HEK293 (cell line): ENCODE results near the gene PRKCD.

Source experiments
- CTCF ChIA-PET: fragments of 350-600 bp; formaldehyde crosslinking; extraction: SDS; loops from one replicate; lab custom pipeline; 2021; ENCODE audit warnings: antibody characterized with exemption; lab: Yijun Ruan, JAX
- POLR2A ChIA-PET: fragments of 300-600 bp; formaldehyde crosslinking; extraction: SDS; loops from one replicate; lab custom pipeline; 2020; ENCODE audit warnings: antibody characterized with exemption, inconsistent platforms; lab: Yijun Ruan, JAX
- H3K27ac ChIP-seq: fragments of 200-500 bp; sonication (Bioruptor generic); 2 replicates; pipeline ENCODE4 v1.5.1; 2014; ENCODE audit warnings: low read depth, low read length, control low read depth, inconsistent platforms; ENCODE audit errors: extremely low read depth
- H3K36me3 ChIP-seq, 2 experiments: fragments of 200-500 bp in 1 of 2; sonication (Bioruptor generic) in 1 of 2; 1 replicate in 1 of 2; 2 replicates in 1 of 2; pipeline ENCODE4 v1.5.1; 2014 to 2017; ENCODE audit warnings: inconsistent platforms in 2 of 2, low read length in 2 of 2; ENCODE audit not compliant: control insufficient read depth in 2 of 2, insufficient read depth in 1 of 2
- H3K4me1 ChIP-seq: fragments of 200-500 bp; sonication (Bioruptor generic); 2 replicates; pipeline ENCODE4 v1.5.1; 2014; ENCODE audit warnings: mild to moderate bottlenecking, low read length, inconsistent platforms; ENCODE audit not compliant: control insufficient read depth, insufficient read depth
- H3K4me3 ChIP-seq: 2 replicates; pipeline ENCODE4 v1.5.1; 2011; ENCODE audit warnings: low read depth, mild to moderate bottlenecking, control low read depth, low read length, moderate library complexity
- H3K9me3 ChIP-seq: fragments of 200-500 bp; sonication (Bioruptor generic); 2 replicates; pipeline ENCODE4 v1.5.1; 2014; ENCODE audit warnings: low read depth, low read length, inconsistent platforms; ENCODE audit not compliant: control insufficient read depth, insufficient read depth
- BCL6B ChIP-seq: fragments of 450-650 bp; formaldehyde crosslinking; IDR thresholded peaks from 2 replicates; pipeline ENCODE4 v1.5.1; 2017; ENCODE audit warnings: missing biosample characterization, missing genetic modification characterization
- KLF10 ChIP-seq: fragments of 450-650 bp; IDR thresholded peaks from 2 replicates; pipeline ENCODE4 v1.5.1; 2018; ENCODE audit warnings: missing biosample characterization, mild to moderate bottlenecking, missing genetic modification characterization
- RBAK ChIP-seq: fragments of 450-650 bp; formaldehyde crosslinking; IDR thresholded peaks from 2 replicates; pipeline ENCODE4 v1.5.1; 2016; ENCODE audit warnings: missing biosample characterization, missing genetic modification characterization
- ZBTB20 ChIP-seq: fragments of 450-650 bp; formaldehyde crosslinking; IDR thresholded peaks from 2 replicates; pipeline ENCODE4 v1.5.1; 2016; ENCODE audit warnings: missing biosample characterization, missing genetic modification characterization
- ZBTB21 ChIP-seq: fragments of 450-650 bp; formaldehyde crosslinking; IDR thresholded peaks from 2 replicates; pipeline ENCODE4 v1.5.1; 2017; ENCODE audit warnings: missing biosample characterization, missing genetic modification characterization
- ZBTB44 ChIP-seq: fragments of 450-650 bp; IDR thresholded peaks from 2 replicates; pipeline ENCODE4 v1.5.1; 2018; ENCODE audit warnings: missing biosample characterization, mild to moderate bottlenecking, missing genetic modification characterization
- ZBTB48 ChIP-seq: fragments of 450-650 bp; formaldehyde crosslinking; IDR thresholded peaks from 2 replicates; pipeline ENCODE4 v1.5.1; 2016; ENCODE audit warnings: missing biosample characterization, missing genetic modification characterization
- ZFP69B ChIP-seq: fragments of 450-650 bp; formaldehyde crosslinking; IDR thresholded peaks from 2 replicates; pipeline ENCODE4 v1.5.1; 2016; ENCODE audit warnings: missing biosample characterization, missing genetic modification characterization
- ZIC2 ChIP-seq: fragments of 450-650 bp; formaldehyde crosslinking; IDR thresholded peaks from 2 replicates; pipeline ENCODE4 v1.5.1; 2016; ENCODE audit warnings: missing biosample characterization, missing genetic modification characterization
- ZNF132 ChIP-seq: fragments of 450-650 bp; formaldehyde crosslinking; IDR thresholded peaks from 2 replicates; pipeline ENCODE4 v1.5.1; 2017; ENCODE audit warnings: missing biosample characterization, missing genetic modification characterization, borderline replicate concordance
- ZNF202 ChIP-seq: fragments of 450-650 bp; formaldehyde crosslinking; IDR thresholded peaks from 2 replicates; pipeline ENCODE4 v1.5.1; 2016; ENCODE audit warnings: missing biosample characterization, missing genetic modification characterization, borderline replicate concordance
- ZNF24 ChIP-seq: fragments of 450-650 bp; formaldehyde crosslinking; IDR thresholded peaks from 2 replicates; pipeline ENCODE4 v1.5.1; 2016; ENCODE audit warnings: missing biosample characterization, missing genetic modification characterization
- ZNF514 ChIP-seq: fragments of 450-650 bp; formaldehyde crosslinking; IDR thresholded peaks from 2 replicates; pipeline ENCODE4 v1.5.1; 2016; ENCODE audit warnings: missing biosample characterization, missing genetic modification characterization
- ZNF549 ChIP-seq: fragments of 450-650 bp; IDR thresholded peaks from 2 replicates; pipeline ENCODE4 v1.5.1; 2018; ENCODE audit warnings: missing biosample characterization, missing genetic modification characterization, mild to moderate bottlenecking, inconsistent platforms, moderate library complexity
- ZNF626 ChIP-seq: fragments of 450-650 bp; sonication (Bioruptor Pico); formaldehyde crosslinking; IDR thresholded peaks from 2 replicates; pipeline ENCODE4 v1.5.1; 2018; ENCODE audit warnings: missing biosample characterization, missing genetic modification characterization, inconsistent platforms
- ZNF664 ChIP-seq: fragments of 450-650 bp; formaldehyde crosslinking; IDR thresholded peaks from 2 replicates; pipeline ENCODE4 v1.5.1; 2016; ENCODE audit warnings: missing biosample characterization, missing genetic modification characterization
- ZNF707 ChIP-seq: fragments of 450-650 bp; formaldehyde crosslinking; IDR thresholded peaks from 2 replicates; pipeline ENCODE4 v1.5.1; 2016; ENCODE audit warnings: missing biosample characterization, missing genetic modification characterization
- ZNF791 ChIP-seq: fragments of 450-650 bp; formaldehyde crosslinking; IDR thresholded peaks from 2 replicates; pipeline ENCODE4 v1.5.1; 2016; ENCODE audit warnings: missing biosample characterization, missing genetic modification characterization
- ZNF837 ChIP-seq: fragments of 450-650 bp; formaldehyde crosslinking; IDR thresholded peaks from 2 replicates; pipeline ENCODE4 v1.5.1; 2016; ENCODE audit warnings: missing biosample characterization, missing genetic modification characterization

Gene PRKCD

GRCh38 chr3:53140847-53141845 lies 19.9 kb upstream of the PRKCD start:
- CTCF ChIA-PET: interaction anchor here (1.4 kb wide), 1 partner anchor 19 kb away, joined by 3 read pairs; the partner anchor contains the start of gene PRKCD
- Histone ChIP-seq H3K4me1 (no peaks in the 10 kb centered on the region), H3K36me3 (no peaks in the 10 kb centered on the region), H3K4me3 (no peak overlapping the region), H3K9me3 (no peaks in the 10 kb centered on the region), H3K27ac (no peak overlapping the region)
- TF ChIP-seq ZFP69B (tag by site-specific recombination) (no peak), ZNF24 (tag by site-specific recombination) (peak; percentile 72), ZBTB20 (tag by site-specific recombination) (0 out of 2 replicates have a peak, but pooled peaks have one; percentile 5)
- POLR2A ChIA-PET: interaction anchor here (0.5 kb wide), 1 partner anchor 134 kb away, joined by 4 read pairs; no protein-coding TSS in a partner anchor

- Histone ChIP-seq H3K27ac (no peak overlapping the region), H3K9me3 (no peaks in the 10 kb centered on the region), H3K36me3 (no peaks in the 10 kb centered on the region), H3K4me3 (no peak overlapping the region), H3K4me1 (no peaks in the 10 kb centered on the region)
- TF ChIP-seq ZIC2 (tag by site-specific recombination) (peak; percentile 64), ZBTB44 (tag by site-specific recombination) (no peak), ZNF664 (tag by site-specific recombination) (no peak), ZNF514 (tag by site-specific recombination) (no peak), KLF10 (tag by site-specific recombination) (no peak), ZBTB48 (tag by site-specific recombination) (no peak), ZNF791 (tag by site-specific recombination) (no peak)
- CTCF ChIA-PET: no interaction called here
- POLR2A ChIA-PET: no interaction called here
Observed at GRCh38 chr3:53142986-53143385, 18.0 kb upstream of the PRKCD start.

- no peaks in the 10 kb centered on the region for H3K9me3 ChIP-seq
- no peaks in the 10 kb centered on the region for H3K36me3 ChIP-seq
- no peaks in the 10 kb centered on the region for H3K4me1 ChIP-seq
- H3K4me3 ChIP-seq: no peak overlapping the region
- TF ChIP-seq BCL6B (tag by site-specific recombination) (no peak), ZNF549 (tag by site-specific recombination) (no peak), ZNF837 (tag by site-specific recombination) (no peak), ZNF707 (tag by site-specific recombination) (no peak), ZNF626 (tag by site-specific recombination) (no peak), ZBTB21 (tag by site-specific recombination) (no peak), ZNF202 (tag by site-specific recombination) (no peak), ZNF132 (no peak), RBAK (tag by site-specific recombination) (no peak)
- ChIA-PET POLR2A (no interaction called here), CTCF (interaction anchor here (0.6 to 1.4 kb wide), 2 partner anchors 16 to 74 kb away, joined by 4 read pairs; partner anchors contain the start of gene PRKCD)
- no peak overlapping the region for H3K27ac ChIP-seq
Observed at GRCh38 chr3:53144446-53144845, 16.6 kb upstream of the PRKCD start.
